HepG2 (cell line): ENCODE results near the gene TMEM198. TPM values are rescaled to one million over a fixed set of nuclear protein-coding genes. Genes with fewer than 3 reads are reported as not detected.

Experiments used
- GATAD1 ChIP-seq: IDR thresholded peaks from 2 replicates; pipeline ENCODE4 v1.6.1; 2016; ENCODE audit warnings: missing genetic modification reagents, missing compliant biosample characterization
- JUN ChIP-seq: sonication (generic); formaldehyde crosslinking; IDR thresholded peaks from 2 replicates; pipeline ENCODE4 v1.4.0; 2020; ENCODE audit warnings: mild to moderate bottlenecking, missing genetic modification reagents
- LCORL ChIP-seq, 2 experiments: fragments of 450-650 bp in 1 of 2; sonication (generic) in 1 of 2; formaldehyde crosslinking in 1 of 2; IDR thresholded peaks; 2 replicates each; pipeline versions ENCODE4 v1.5.0 to v1.6.1; 2017 to 2020; ENCODE audit warnings: antibody characterized with exemption in 1 of 2, missing genetic modification reagents in 1 of 2
- MEF2D ChIP-seq: sonication (generic); formaldehyde crosslinking; IDR thresholded peaks from 2 replicates; pipeline ENCODE4 v1.5.1; 2020; ENCODE audit warnings: mild to moderate bottlenecking, missing genetic modification reagents
- NR2C2 ChIP-seq: sonication (generic); formaldehyde crosslinking; IDR thresholded peaks from 2 replicates; pipeline ENCODE4 v1.4.0; 2020; ENCODE audit warnings: missing genetic modification reagents, mild to moderate bottlenecking, moderate library complexity, borderline replicate concordance
- SAP130 ChIP-seq: IDR thresholded peaks from 2 replicates; pipeline ENCODE4 v1.6.1; 2016; ENCODE audit warnings: low read depth
- ZBTB7A ChIP-seq: sonication (generic); formaldehyde crosslinking; IDR thresholded peaks from 2 replicates; pipeline ENCODE4 v1.8.0; 2022; ENCODE audit warnings: mild to moderate bottlenecking, missing genetic modification reagents
- ZNF24 ChIP-seq: fragments of 450-650 bp; IDR thresholded peaks from 2 replicates; pipeline ENCODE4 v1.6.1; 2017; ENCODE audit warnings: antibody characterized with exemption, mild to moderate bottlenecking
- polyA plus RNA-seq, 8 experiments: library from polyadenylated mRNA; depleted of rRNA in 3 of 8; stranded (reverse) in 7 of 8; unstranded in 1 of 8; fragments of >200 nt; fragmentation: Illumina TruSeq in 4 of 8; extraction: Trizol in 4 of 8; gene quantifications; 2 replicates each; pipeline versions ENCODE4 v1.2.1 to v1.2.3, GENCODE V29; 2011 to 2016; ENCODE audit warnings: low read depth in 4 of 8, missing spikeins in 1 of 8, mixed read lengths in 1 of 8; ENCODE audit not compliant: insufficient read depth in 1 of 8
- total RNA-seq, 5 experiments: library from RNA; depleted of rRNA; stranded (reverse); fragments of >200 nt; fragmentation: Illumina TruSeq; extraction: Trizol; gene quantifications; 2 replicates each; pipeline ENCODE4 v1.2.3, GENCODE V29; 2016; ENCODE audit warnings: low read depth in 1 of 5
- TF ChIP-seq, protein P1 (sequence below): sonication (generic); formaldehyde crosslinking; IDR thresholded peaks from 2 replicates; pipeline ENCODE4 v1.4.0; 2020; ENCODE audit warnings: mild to moderate bottlenecking, missing genetic modification reagents
- TF ChIP-seq, protein P2 (sequence below): IDR thresholded peaks from 2 replicates; pipeline ENCODE4 v1.6.1; 2016; ENCODE audit warnings: missing compliant biosample characterization, missing genetic modification reagents, borderline replicate concordance
- TF ChIP-seq, protein P3 (sequence below): sonication (generic); formaldehyde crosslinking; IDR thresholded peaks from 2 replicates; pipeline ENCODE4 v1.5.1; 2020; ENCODE audit warnings: missing genetic modification reagents, mild to moderate bottlenecking, borderline replicate concordance
- TF ChIP-seq, protein P4 (sequence below): sonication (generic); formaldehyde crosslinking; IDR thresholded peaks from 2 replicates; pipeline ENCODE4 v1.8.1; 2023; ENCODE audit warnings: mild to moderate bottlenecking, inconsistent platforms, moderate library complexity, missing genetic modification reagents, borderline replicate concordance
- TF ChIP-seq, protein P5 (sequence below): sonication (generic); formaldehyde crosslinking; IDR thresholded peaks from 2 replicates; pipeline ENCODE4 v1.5.1; 2020; ENCODE audit warnings: missing genetic modification reagents, mild to moderate bottlenecking, borderline replicate concordance

Gene TMEM198
- total and polyA plus RNA-seq, 2 of the 13 experiments (the other 11 are each of a cell fraction or from before 2014, with no cell fraction given), result 17.3 to 23.5 TPM

DNA sequence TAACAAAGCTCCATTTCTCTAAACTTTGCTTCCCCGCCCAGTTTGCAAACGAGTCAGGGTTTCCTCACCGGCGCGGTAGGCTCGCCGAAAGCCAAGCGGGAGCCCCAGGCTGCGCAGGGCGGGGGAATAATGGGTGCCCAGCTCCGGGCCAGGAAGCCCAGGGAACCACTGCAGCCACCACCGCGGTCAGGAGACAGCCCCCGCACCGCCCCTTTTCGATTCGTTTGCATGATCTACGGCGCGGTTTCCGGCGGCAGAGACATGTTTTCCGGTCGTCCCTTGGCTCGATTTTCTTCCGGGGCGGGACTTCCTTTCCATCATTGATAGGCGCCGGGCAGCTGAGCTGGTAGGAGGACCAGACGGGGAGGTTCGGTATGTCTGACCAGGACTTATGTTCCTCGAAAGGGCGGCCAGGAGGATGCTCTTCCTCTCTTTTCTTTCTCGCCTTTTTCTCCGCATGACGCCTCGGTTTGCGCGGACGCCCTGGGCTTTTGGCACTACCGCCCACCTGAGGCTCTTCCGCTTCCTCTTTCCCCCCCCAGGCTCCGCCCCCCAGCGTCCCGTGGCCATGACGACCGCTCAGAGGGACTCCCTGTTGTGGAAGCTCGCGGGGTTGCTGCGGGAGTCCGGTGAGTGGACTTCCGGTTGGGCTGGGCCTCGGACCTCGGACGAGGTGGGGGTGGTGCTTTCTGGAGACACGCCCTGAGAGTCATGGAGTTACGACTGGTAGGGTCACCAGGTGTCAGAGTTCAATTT, 53.9 kb downstream of the TMEM198 start, which contains the start of gene STK11IP (continued):
- TF ChIP-seq ZBTB7A (CRISPR knock-in tag), result peak; percentile 71; the same call in 1 of the 2 replicates
- TF ChIP-seq, protein P1, sequence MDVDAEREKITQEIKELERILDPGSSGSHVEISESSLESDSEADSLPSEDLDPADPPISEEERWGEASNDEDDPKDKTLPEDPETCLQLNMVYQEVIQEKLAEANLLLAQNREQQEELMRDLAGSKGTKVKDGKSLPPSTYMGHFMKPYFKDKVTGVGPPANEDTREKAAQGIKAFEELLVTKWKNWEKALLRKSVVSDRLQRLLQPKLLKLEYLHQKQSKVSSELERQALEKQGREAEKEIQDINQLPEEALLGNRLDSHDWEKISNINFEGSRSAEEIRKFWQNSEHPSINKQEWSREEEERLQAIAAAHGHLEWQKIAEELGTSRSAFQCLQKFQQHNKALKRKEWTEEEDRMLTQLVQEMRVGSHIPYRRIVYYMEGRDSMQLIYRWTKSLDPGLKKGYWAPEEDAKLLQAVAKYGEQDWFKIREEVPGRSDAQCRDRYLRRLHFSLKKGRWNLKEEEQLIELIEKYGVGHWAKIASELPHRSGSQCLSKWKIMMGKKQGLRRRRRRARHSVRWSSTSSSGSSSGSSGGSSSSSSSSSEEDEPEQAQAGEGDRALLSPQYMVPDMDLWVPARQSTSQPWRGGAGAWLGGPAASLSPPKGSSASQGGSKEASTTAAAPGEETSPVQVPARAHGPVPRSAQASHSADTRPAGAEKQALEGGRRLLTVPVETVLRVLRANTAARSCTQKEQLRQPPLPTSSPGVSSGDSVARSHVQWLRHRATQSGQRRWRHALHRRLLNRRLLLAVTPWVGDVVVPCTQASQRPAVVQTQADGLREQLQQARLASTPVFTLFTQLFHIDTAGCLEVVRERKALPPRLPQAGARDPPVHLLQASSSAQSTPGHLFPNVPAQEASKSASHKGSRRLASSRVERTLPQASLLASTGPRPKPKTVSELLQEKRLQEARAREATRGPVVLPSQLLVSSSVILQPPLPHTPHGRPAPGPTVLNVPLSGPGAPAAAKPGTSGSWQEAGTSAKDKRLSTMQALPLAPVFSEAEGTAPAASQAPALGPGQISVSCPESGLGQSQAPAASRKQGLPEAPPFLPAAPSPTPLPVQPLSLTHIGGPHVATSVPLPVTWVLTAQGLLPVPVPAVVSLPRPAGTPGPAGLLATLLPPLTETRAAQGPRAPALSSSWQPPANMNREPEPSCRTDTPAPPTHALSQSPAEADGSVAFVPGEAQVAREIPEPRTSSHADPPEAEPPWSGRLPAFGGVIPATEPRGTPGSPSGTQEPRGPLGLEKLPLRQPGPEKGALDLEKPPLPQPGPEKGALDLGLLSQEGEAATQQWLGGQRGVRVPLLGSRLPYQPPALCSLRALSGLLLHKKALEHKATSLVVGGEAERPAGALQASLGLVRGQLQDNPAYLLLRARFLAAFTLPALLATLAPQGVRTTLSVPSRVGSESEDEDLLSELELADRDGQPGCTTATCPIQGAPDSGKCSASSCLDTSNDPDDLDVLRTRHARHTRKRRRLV (CRISPR knock-in tag), result peak; percentile 17; the same call in 1 of the 2 replicates
- TF ChIP-seq, protein P2, sequence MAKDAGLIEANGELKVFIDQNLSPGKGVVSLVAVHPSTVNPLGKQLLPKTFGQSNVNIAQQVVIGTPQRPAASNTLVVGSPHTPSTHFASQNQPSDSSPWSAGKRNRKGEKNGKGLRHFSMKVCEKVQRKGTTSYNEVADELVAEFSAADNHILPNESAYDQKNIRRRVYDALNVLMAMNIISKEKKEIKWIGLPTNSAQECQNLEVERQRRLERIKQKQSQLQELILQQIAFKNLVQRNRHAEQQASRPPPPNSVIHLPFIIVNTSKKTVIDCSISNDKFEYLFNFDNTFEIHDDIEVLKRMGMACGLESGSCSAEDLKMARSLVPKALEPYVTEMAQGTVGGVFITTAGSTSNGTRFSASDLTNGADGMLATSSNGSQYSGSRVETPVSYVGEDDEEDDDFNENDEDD, result peak; percentile 58; the same call in 1 of the 2 replicates
- TF ChIP-seq ZNF24, result no peak
- peak; percentile 99 for TF ChIP-seq SAP130 (CRISPR knock-in tag)
- TF ChIP-seq MEF2D, result peak; percentile 83; the same call in 1 of the 2 replicates
- peak; percentile 98 for TF ChIP-seq NR2C2
- TF ChIP-seq, protein P3, sequence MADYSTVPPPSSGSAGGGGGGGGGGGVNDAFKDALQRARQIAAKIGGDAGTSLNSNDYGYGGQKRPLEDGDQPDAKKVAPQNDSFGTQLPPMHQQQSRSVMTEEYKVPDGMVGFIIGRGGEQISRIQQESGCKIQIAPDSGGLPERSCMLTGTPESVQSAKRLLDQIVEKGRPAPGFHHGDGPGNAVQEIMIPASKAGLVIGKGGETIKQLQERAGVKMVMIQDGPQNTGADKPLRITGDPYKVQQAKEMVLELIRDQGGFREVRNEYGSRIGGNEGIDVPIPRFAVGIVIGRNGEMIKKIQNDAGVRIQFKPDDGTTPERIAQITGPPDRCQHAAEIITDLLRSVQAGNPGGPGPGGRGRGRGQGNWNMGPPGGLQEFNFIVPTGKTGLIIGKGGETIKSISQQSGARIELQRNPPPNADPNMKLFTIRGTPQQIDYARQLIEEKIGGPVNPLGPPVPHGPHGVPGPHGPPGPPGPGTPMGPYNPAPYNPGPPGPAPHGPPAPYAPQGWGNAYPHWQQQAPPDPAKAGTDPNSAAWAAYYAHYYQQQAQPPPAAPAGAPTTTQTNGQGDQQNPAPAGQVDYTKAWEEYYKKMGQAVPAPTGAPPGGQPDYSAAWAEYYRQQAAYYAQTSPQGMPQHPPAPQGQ, result peak; percentile 84; the same call in 1 of the 2 replicates
- peak; percentile 94 for TF ChIP-seq GATAD1 (CRISPR knock-in tag)
- TF ChIP-seq, protein P4, sequence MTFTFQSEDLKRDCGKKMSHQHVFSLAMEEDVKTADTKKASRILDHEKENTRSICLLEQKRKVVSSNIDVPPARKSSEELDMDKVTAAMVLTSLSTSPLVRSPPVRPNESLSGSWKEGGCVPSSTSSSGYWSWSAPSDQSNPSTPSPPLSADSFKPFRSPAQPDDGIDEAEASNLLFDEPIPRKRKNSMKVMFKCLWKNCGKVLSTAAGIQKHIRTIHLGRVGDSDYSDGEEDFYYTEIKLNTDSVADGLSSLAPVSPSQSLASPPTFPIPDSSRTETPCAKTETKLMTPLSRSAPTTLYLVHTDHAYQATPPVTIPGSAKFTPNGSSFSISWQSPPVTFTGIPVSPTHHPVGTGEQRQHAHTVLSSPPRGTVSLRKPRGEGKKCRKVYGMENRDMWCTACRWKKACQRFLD (CRISPR knock-in tag), result no peak; the same call in 1 of the 2 replicates
- no peak for TF ChIP-seq LCORL (IDR thresholded peaks at IDR 0.05)
- TF ChIP-seq LCORL (CRISPR knock-in tag; IDR thresholded peaks at IDR 0.05), result peak; percentile 61
- TF ChIP-seq, protein P5, sequence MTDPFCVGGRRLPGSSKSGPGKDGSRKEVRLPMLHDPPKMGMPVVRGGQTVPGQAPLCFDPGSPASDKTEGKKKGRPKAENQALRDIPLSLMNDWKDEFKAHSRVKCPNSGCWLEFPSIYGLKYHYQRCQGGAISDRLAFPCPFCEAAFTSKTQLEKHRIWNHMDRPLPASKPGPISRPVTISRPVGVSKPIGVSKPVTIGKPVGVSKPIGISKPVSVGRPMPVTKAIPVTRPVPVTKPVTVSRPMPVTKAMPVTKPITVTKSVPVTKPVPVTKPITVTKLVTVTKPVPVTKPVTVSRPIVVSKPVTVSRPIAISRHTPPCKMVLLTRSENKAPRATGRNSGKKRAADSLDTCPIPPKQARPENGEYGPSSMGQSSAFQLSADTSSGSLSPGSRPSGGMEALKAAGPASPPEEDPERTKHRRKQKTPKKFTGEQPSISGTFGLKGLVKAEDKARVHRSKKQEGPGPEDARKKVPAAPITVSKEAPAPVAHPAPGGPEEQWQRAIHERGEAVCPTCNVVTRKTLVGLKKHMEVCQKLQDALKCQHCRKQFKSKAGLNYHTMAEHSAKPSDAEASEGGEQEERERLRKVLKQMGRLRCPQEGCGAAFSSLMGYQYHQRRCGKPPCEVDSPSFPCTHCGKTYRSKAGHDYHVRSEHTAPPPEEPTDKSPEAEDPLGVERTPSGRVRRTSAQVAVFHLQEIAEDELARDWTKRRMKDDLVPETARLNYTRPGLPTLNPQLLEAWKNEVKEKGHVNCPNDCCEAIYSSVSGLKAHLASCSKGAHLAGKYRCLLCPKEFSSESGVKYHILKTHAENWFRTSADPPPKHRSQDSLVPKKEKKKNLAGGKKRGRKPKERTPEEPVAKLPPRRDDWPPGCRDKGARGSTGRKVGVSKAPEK (CRISPR knock-in tag), result no peak
- TF ChIP-seq JUN (CRISPR knock-in tag), result peak; percentile 26; the same call in 1 of the 2 replicates
